Small intestine (tissue), 7 donors: Measurements from ENCODE around the gene IL17RE. TPM values are rescaled to one million over a fixed set of nuclear protein-coding genes. Genes with fewer than 3 reads are reported as not detected.

ENCODE experiments used
- DNase-seq, 2 donors: peaks; one replicate each; pipeline versions ENCODE4 v3.0.0 to v3.0.0-alpha.2; 2013
- FAIRE-seq: peaks from 2 replicates; lab custom pipeline; 2012; peaks lifted over from hg19 to GRCh38; lab: Jason Lieb, UNC
- H3K27ac ChIP-seq, 3 donors: one replicate each; pipeline ENCODE4 v1.5.1; 2013; ENCODE audit warnings: low read length in 2 of 3, mild to moderate bottlenecking in 2 of 3, control low read depth in 1 of 3, inconsistent platforms in 1 of 3, low read depth in 1 of 3, moderate library complexity in 1 of 3
- H3K27me3 ChIP-seq, 3 donors: one replicate each; pipeline ENCODE4 v1.6.1; 2013; ENCODE audit warnings: low read length in 3 of 3, inconsistent platforms in 1 of 3; ENCODE audit not compliant: control insufficient read depth in 3 of 3, insufficient read depth in 3 of 3
- H3K36me3 ChIP-seq, 3 donors: one replicate each; pipeline ENCODE4 v1.6.1; 2013; ENCODE audit warnings: low read length in 3 of 3, inconsistent platforms in 1 of 3, low read depth in 1 of 3, mild to moderate bottlenecking in 1 of 3, moderate library complexity in 1 of 3; ENCODE audit not compliant: control insufficient read depth in 3 of 3, insufficient read depth in 2 of 3
- H3K4me1 ChIP-seq, 3 donors: one replicate each; pipeline ENCODE4 v1.6.1; 2013; ENCODE audit warnings: low read length in 2 of 3, inconsistent platforms in 1 of 3, low read depth in 1 of 3, mild to moderate bottlenecking in 1 of 3, moderate library complexity in 1 of 3; ENCODE audit not compliant: control insufficient read depth in 3 of 3, insufficient read depth in 2 of 3
- H3K4me3 ChIP-seq, 3 donors: one replicate each; pipeline ENCODE4 v1.5.1; 2013; ENCODE audit warnings: low read length in 3 of 3, control low read depth in 1 of 3, inconsistent platforms in 1 of 3, low read depth in 1 of 3, mild to moderate bottlenecking in 1 of 3, moderate library complexity in 1 of 3
- H3K9me3 ChIP-seq, 2 donors: one replicate each; pipeline ENCODE4 v1.6.1; 2013; ENCODE audit warnings: low read depth in 1 of 2, low read length in 1 of 2; ENCODE audit not compliant: control insufficient read depth in 2 of 2, insufficient read depth in 1 of 2
- WGBS, 3 donors: extraction: QIAGEN DNeasy Blood & Tissue Kit; methylation state at CpG; one replicate each; pipeline ENCODE4 v1.1.7; 2013; 5-methylcytosine and 5-hydroxymethylcytosine counted together
- polyA plus RNA-seq, 4 donors: library from polyadenylated mRNA; stranded (reverse) in 3 of 4; unstranded in 1 of 4; fragments of 200-250 nt in 3 of 4; fragments of 120-200 nt in 1 of 4; gene quantifications; one replicate each; pipeline versions ENCODE4 v1.2.1 to v1.2.3, GENCODE V29; 2013
- donor health status: healthy with polysubstance abuse.
- donor health status: control.
- donor health status: control.
- donor health status: Bipolar disorder and iron deficiency.
- donor health status: healthy.

Gene IL17RE
- polyA plus RNA-seq, 4 donors, result 31.3 to 59.3 (median 43.5) TPM

DNA sequence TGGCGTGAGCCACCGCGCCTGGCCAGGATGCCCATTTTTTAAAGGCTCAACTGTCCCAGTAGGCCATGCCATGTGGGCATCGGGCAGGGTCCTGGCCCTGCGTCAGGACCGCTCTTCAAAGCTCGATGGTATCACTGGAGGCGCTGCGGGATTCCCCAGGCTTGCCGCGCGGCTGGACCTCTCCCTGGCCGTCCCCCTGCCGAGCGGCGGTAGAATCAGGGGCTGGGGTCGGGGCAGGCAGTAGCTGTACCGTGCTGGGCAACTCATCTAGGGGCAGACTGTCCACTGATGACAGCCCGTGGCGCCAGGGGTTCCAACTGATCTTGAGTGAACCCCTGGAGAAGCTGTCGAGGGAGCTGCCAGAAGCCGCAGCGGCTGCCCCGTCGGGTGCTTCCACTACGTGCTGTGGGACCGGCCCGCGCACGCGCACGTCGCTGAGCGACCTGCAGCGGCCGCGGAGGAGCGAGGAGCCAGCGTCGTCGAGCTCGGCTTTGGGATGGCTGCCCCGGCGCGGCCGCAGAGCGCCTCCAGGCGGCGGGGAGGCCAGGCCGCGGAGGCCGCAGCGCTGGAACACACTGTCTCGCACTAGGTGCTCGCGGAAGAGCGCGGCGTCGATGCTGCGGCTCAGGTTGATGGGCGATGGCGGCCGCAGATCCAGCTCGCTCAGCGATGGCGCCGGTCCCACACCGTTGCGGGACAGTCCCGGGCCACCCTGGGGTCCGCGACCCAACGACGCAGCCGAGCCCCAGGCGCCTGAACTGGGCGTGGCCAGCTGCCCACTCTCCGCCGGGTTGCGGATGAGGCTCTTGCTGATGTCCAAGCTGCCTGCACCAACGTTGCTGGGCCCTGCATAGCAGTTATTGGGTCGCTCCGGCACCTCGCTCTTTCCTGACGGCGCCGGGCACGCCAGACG, 43.7 kb downstream of the IL17RE start:
- Histone ChIP-seq H3K36me3 (peaks cover 0 to 44% (median 4%) of the 10 kb centered on the region in 3 donors), H3K4me1 (peaks cover 0 to 7% (median 0%) of the 10 kb centered on the region in 3 donors), H3K4me3 (peak overlapping the region; percentile 9 to 64 (median 48)), H3K27me3 (peaks cover 0 to 2% (median 0%) of the 10 kb centered on the region in 3 donors), H3K27ac (peak overlapping the region; percentile 34 to 74 (median 73)), H3K9me3 (no peaks in the 10 kb centered on the region)
- 6 to 18% (median 16%) methylated on average over 80 to 90 of the region's 90 CpGs for WGBS, 3 donors
- peak; percentile 91 to 95 for DNase-seq
- no peak for FAIRE-seq

DNA sequence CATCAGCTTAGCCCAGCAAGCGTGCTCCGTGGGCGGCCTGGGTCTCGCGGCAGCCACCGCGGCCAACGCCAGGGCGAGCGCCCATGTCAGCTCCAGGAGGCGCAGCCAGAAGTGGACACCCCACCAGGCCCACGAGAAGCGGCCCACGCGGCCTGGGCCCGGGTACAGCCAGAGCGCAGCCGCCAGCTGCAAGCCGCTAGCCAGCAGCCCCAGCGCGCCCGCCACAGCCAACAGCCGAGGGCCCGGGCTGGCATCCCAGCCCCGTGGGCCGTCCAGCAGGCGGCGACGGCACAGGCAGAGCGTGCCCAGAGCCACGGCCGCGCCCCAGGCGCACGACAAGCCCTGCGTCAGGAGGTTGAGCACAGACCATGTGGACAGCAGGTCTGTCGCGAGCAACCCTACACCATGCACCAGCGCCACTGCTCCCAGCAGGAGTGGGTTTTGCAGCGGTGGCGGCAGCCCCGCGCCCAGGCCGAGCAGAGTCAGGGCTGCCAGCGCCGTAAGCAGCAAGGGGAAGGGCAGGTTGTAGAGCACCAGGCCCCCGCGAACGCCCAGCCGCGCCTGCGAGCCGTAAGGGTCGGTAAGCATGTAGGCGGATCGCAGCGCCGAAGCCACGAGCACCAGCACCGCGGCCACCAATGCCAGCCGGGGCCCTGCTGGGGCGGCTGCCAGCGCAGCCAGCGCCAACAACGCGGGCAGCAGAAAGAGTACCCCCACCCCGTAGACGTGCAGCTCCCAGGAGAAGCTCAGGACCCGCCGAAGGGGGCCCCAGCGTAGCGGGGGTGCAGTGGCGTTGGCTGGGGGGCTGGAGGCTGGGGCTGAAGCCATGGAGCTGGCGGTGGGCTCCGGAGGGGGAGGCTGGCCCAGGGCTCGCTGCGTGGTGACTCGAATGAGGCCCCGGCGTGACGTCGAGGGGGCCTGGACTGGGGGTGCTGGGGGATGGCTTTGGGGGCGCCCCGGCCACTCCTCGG, 44.7 kb downstream of the IL17RE start:
- peak; percentile 81 to 87 for DNase-seq
- WGBS, 3 donors, result 35 to 44% (median 38%) methylated on average over 61 to 86 of the region's 86 CpGs
- Histone ChIP-seq H3K4me3 (peak overlapping the region; percentile 9 to 64 (median 48)), H3K9me3 (no peaks in the 10 kb centered on the region), H3K27me3 (peaks cover 0 to 7% (median 0%) of the 10 kb centered on the region in 3 donors), H3K36me3 (peaks cover 0 to 43% (median 4%) of the 10 kb centered on the region in 3 donors), H3K4me1 (peaks cover 0 to 12% (median 0%) of the 10 kb centered on the region in 3 donors), H3K27ac (peak overlapping the region; percentile 34 to 73 (median 38))
- FAIRE-seq, result no peak

DNA sequence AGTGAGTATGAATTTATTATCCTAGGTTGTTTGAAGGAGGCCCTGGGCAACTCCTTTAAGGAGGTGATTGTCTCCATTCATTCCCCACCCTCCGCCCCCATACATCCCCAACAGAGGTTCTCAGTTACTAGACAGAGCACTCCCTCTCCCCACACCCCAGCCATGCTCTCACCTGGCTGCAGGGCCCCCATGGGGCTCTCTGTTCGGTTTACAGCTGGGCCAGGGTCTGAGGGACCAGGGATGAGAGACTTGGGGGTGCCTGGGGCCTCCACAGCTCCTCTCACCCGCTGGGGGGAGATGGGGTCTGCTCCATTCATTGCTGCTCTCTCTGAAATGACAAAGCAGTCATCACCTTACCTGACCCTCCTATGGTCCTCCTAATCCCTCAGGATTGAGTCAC, 45.9 kb downstream of the IL17RE start:
- no peak for DNase-seq
- Histone ChIP-seq H3K36me3 (peaks cover 0 to 31% (median 4%) of the 10 kb centered on the region in 3 donors), H3K27me3 (peaks cover 0 to 7% (median 0%) of the 10 kb centered on the region in 3 donors), H3K9me3 (no peaks in the 10 kb centered on the region), H3K4me1 (peaks cover 0 to 13% (median 0%) of the 10 kb centered on the region in 3 donors), H3K27ac (no peak overlapping the region), H3K4me3 (no peak overlapping the region)
- 86 to 93% (median 92%) methylated on average over 3 of the region's 3 CpGs for WGBS, 3 donors
- FAIRE-seq, result no peak

- WGBS, 3 donors, result 92 to 97% (median 92%) methylated on average over 6 to 7 of the region's 7 CpGs
- FAIRE-seq (no peak), DNase-seq (no peak)
- Histone ChIP-seq H3K27me3 (peaks cover 0 to 7% (median 0%) of the 10 kb centered on the region in 3 donors), H3K27ac (no peak overlapping the region), H3K36me3 (peaks cover 0 to 26% (median 4%) of the 10 kb centered on the region in 3 donors), H3K4me3 (no peak overlapping the region), H3K9me3 (no peaks in the 10 kb centered on the region), H3K4me1 (peaks cover 0 to 13% (median 0%) of the 10 kb centered on the region in 3 donors)
Observed at GRCh38 chr3:9949115-9949514, 46.5 kb downstream of the IL17RE start.

GRCh38 chr3:9949626-9950025, 47.0 kb downstream of the IL17RE start:
- no peak for DNase-seq
- Histone ChIP-seq H3K27me3 (peaks cover 0 to 7% (median 0%) of the 10 kb centered on the region in 3 donors), H3K36me3 (peaks cover 0 to 21% (median 3%) of the 10 kb centered on the region in 3 donors), H3K9me3 (no peaks in the 10 kb centered on the region), H3K4me3 (no peak overlapping the region), H3K27ac (no peak overlapping the region), H3K4me1 (peaks cover 0 to 13% (median 0%) of the 10 kb centered on the region in 3 donors)
- WGBS, 3 donors, result 80 to 87% (median 82%) methylated on average over 9 of the region's 9 CpGs
- no peak for FAIRE-seq

- Histone ChIP-seq H3K27ac (no peak overlapping the region), H3K4me3 (peak overlapping the region in 1 of 3 donors; percentile 35), H3K36me3 (peaks cover 0 to 19% (median 0%) of the 10 kb centered on the region in 3 donors), H3K9me3 (no peaks in the 10 kb centered on the region), H3K27me3 (peaks cover 0 to 7% (median 0%) of the 10 kb centered on the region in 3 donors), H3K4me1 (peaks cover 0 to 9% (median 0%) of the 10 kb centered on the region in 3 donors)
- DNase-seq, result no peak
- FAIRE-seq, result no peak
- 31 to 43% (median 36%) methylated on average over 7 of the region's 7 CpGs for WGBS, 3 donors
Observed at GRCh38 chr3:9951126-9951525, 48.5 kb downstream of the IL17RE start.

- Histone ChIP-seq H3K9me3 (no peaks in the 10 kb centered on the region), H3K36me3 (peaks cover 0 to 19% (median 0%) of the 10 kb centered on the region in 3 donors), H3K27ac (no peak overlapping the region), H3K4me1 (peaks cover 0 to 8% (median 0%) of the 10 kb centered on the region in 3 donors), H3K27me3 (peaks cover 0 to 7% (median 0%) of the 10 kb centered on the region in 3 donors), H3K4me3 (peak overlapping the region in 2 of 3 donors; percentile 35 to 53)
- DNase-seq (no peak), FAIRE-seq (no peak)
- WGBS, 3 donors, result 29 to 42% (median 38%) methylated on average over 10 of the region's 10 CpGs
Observed at GRCh38 chr3:9951598-9951961, 48.9 kb downstream of the IL17RE start.
